GM18505 (cell line): ENCODE results near the gene VWA5B2.

ENCODE experiments used
- ATAC-seq: cut with Tn5 transposase; IDR thresholded peaks from one replicate; pipeline ENCODE4 v1.9.1; 2021; ENCODE audit not compliant: unreplicated experiment
- POLR2A ChIP-seq: IDR thresholded peaks from 4 replicates; pipeline ENCODE4 v1.6.1; 2011; ENCODE audit warnings: borderline replicate concordance; ENCODE audit not compliant: insufficient read depth, insufficient read length; ENCODE audit errors: extremely low read depth

VWA5B2 gene

GRCh38 chr3:184231671-184232070 is 2.3 kb downstream of the VWA5B2 start:
- no peak for TF ChIP-seq POLR2A
- ATAC-seq: no peak

- ATAC-seq: no peak
- no peak for TF ChIP-seq POLR2A
These were observed 3.9 kb downstream of the VWA5B2 start for GRCh38 chr3:184233127-184233843.

- ATAC-seq: no peak
- no peak for TF ChIP-seq POLR2A
These were observed 4.8 kb downstream of the VWA5B2 start for GRCh38 chr3:184234224-184234623.

GRCh38 chr3:184234671-184235380 is 5.4 kb downstream of the VWA5B2 start:
- no peak for TF ChIP-seq POLR2A
- no peak for ATAC-seq

- no peak for ATAC-seq
- no peak for TF ChIP-seq POLR2A
These were observed 6.1 kb downstream of the VWA5B2 start for GRCh38 chr3:184235381-184236032.

- ATAC-seq: no peak
- TF ChIP-seq POLR2A: no peak
These were observed 6.6 kb downstream of the VWA5B2 start for GRCh38 chr3:184236033-184236410.

GRCh38 chr3:184236636-184237035 is 7.3 kb downstream of the VWA5B2 start:
- no peak for ATAC-seq
- no peak for TF ChIP-seq POLR2A

- no peak for TF ChIP-seq POLR2A
- no peak for ATAC-seq
These were observed 7.8 kb downstream of the VWA5B2 start for GRCh38 chr3:184237211-184237610.

- TF ChIP-seq POLR2A: no peak
- ATAC-seq: no peak
These were observed 8.4 kb downstream of the VWA5B2 start for GRCh38 chr3:184237807-184238206.

GRCh38 chr3:184238246-184238818 is 8.9 kb downstream of the VWA5B2 start:
- ATAC-seq: no peak
- TF ChIP-seq POLR2A: no peak

- no peak for TF ChIP-seq POLR2A
These were observed 9.8 kb downstream of the VWA5B2 start for GRCh38 chr3:184239221-184239620.

GRCh38 chr3:184239708-184240107 is 10.3 kb downstream of the VWA5B2 start:
- no peak for ATAC-seq
- TF ChIP-seq POLR2A: no peak

More at GRCh38 chr3:184239221-184239620, 9.8 kb downstream of the VWA5B2 start:
- no peak for ATAC-seq

GRCh38 chr3:184240384-184241140 is 11.2 kb downstream of the VWA5B2 start:
- no peak for ATAC-seq
- no peak for TF ChIP-seq POLR2A
